ENCODE measurements around the gene DAPK2.

DNA sequence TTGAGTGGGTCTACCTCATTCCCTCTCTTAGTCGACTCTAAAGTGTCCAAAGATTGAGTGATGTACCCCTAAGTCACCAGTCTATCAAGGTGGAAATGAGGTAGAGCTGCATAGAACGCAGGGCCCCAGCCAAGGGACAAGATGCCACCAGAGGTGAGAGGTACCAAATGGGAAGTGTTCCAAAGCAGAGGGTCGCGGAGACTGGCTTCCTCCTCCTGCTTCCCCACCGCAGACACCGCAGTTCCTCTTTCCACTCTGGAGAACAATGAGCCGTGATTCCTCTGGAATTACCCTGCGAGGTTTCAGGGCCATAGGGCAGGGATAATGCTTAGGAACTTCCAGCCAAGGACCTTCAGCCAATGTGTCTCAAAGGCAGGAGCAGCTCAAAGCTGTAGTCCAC lies 55.8 kb downstream of the DAPK2 start:
- TF ChIP-seq RAD21 (IDR thresholded peaks at IDR 0.05; ENCODE audit: low read depth) (no peak), TEAD4 (IDR thresholded peaks at IDR 0.05) (no peak), TAF1 (IDR thresholded peaks at IDR 0.05; ENCODE audit: low read depth) (no peak)
- TF ChIP-seq, protein P1, sequence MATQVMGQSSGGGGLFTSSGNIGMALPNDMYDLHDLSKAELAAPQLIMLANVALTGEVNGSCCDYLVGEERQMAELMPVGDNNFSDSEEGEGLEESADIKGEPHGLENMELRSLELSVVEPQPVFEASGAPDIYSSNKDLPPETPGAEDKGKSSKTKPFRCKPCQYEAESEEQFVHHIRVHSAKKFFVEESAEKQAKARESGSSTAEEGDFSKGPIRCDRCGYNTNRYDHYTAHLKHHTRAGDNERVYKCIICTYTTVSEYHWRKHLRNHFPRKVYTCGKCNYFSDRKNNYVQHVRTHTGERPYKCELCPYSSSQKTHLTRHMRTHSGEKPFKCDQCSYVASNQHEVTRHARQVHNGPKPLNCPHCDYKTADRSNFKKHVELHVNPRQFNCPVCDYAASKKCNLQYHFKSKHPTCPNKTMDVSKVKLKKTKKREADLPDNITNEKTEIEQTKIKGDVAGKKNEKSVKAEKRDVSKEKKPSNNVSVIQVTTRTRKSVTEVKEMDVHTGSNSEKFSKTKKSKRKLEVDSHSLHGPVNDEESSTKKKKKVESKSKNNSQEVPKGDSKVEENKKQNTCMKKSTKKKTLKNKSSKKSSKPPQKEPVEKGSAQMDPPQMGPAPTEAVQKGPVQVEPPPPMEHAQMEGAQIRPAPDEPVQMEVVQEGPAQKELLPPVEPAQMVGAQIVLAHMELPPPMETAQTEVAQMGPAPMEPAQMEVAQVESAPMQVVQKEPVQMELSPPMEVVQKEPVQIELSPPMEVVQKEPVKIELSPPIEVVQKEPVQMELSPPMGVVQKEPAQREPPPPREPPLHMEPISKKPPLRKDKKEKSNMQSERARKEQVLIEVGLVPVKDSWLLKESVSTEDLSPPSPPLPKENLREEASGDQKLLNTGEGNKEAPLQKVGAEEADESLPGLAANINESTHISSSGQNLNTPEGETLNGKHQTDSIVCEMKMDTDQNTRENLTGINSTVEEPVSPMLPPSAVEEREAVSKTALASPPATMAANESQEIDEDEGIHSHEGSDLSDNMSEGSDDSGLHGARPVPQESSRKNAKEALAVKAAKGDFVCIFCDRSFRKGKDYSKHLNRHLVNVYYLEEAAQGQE (IDR thresholded peaks at IDR 0.05; ENCODE audit: low read depth), result no peak

Data from Ishikawa (cell line).